Stimulated activated memory B cell treated with anti-CD40 and anti-IgM and Interleukin-4, amounts not matched to agents 10 μg/mL and 1 μg/mL and 100 μg/mL, for 72 hours (primary cell): Measurements from ENCODE around the gene CDC23.
A peak's percentile ranks its signal among the peaks of the same experiment; 100 is the strongest.
"Not testable (repeated sequence)": the region's sequence is repeated elsewhere in the genome, so short reads cannot be mapped to it uniquely, and the experiment has no call there.

Source experiments
- ATAC-seq: fragments of 150-1000 bp; cut with Tn5 transposase; 2 replicates; pipeline ENCODE4 v1.10.0; 2021
- H3K27ac Mint-ChIP-seq: one replicate; pipeline ENCODE4 v1.8.0; 2022; ENCODE audit warnings: mild to moderate bottlenecking, mixed read lengths
- H3K27me3 Mint-ChIP-seq: one replicate; pipeline ENCODE4 v1.8.0; 2022; ENCODE audit warnings: mixed read lengths
- H3K36me3 Mint-ChIP-seq: one replicate; pipeline ENCODE4 v1.8.0; 2022; ENCODE audit warnings: mixed read lengths
- H3K4me1 Mint-ChIP-seq: one replicate; pipeline ENCODE4 v1.8.0; 2022; ENCODE audit warnings: mixed read lengths
- H3K4me3 Mint-ChIP-seq: one replicate; pipeline ENCODE4 v1.8.0; 2022; ENCODE audit warnings: mild to moderate bottlenecking, moderate library complexity, mixed read lengths
- H3K9me3 Mint-ChIP-seq: one replicate; pipeline ENCODE4 v1.8.0; 2022; ENCODE audit warnings: mixed read lengths

Gene CDC23

GRCh38 chr5:138230981-138231589 lies 18.0 kb upstream of the CDC23 start:
- Mint-ChIP-seq H3K4me1 (no peaks in the 10 kb centered on the region), H3K27ac (no peak overlapping the region), H3K27me3 (peaks cover 55% of the 10 kb centered on the region), H3K36me3 (no peaks in the 10 kb centered on the region), H3K9me3 (peaks cover under 1% of the 10 kb centered on the region), H3K4me3 (no peak overlapping the region)
- no peak for ATAC-seq

GRCh38 chr5:138230261-138230660 lies 17.1 kb upstream of the CDC23 start:
- ATAC-seq = no peak
- Mint-ChIP-seq H3K27me3 (peaks cover 54% of the 10 kb centered on the region), H3K36me3 (no peaks in the 10 kb centered on the region), H3K27ac (no peak overlapping the region), H3K4me1 (no peaks in the 10 kb centered on the region), H3K4me3 (no peak overlapping the region), H3K9me3 (peaks cover 3% of the 10 kb centered on the region)

GRCh38 chr5:138229387-138229786 lies 16.3 kb upstream of the CDC23 start:
- H3K36me3 Mint-ChIP-seq = no peaks in the 10 kb centered on the region
- no peak overlapping the region for H3K4me3 Mint-ChIP-seq
- no peak for ATAC-seq
- H3K9me3 Mint-ChIP-seq = peaks cover 3% of the 10 kb centered on the region
- no peaks in the 10 kb centered on the region for H3K4me1 Mint-ChIP-seq
- peaks cover 46% of the 10 kb centered on the region for H3K27me3 Mint-ChIP-seq
- no peak overlapping the region for H3K27ac Mint-ChIP-seq

GRCh38 chr5:138226910-138227309 lies 13.8 kb upstream of the CDC23 start:
- no peak overlapping the region for H3K4me3 Mint-ChIP-seq
- H3K4me1 Mint-ChIP-seq = no peaks in the 10 kb centered on the region
- peaks cover 47% of the 10 kb centered on the region for H3K27me3 Mint-ChIP-seq
- no peak for ATAC-seq
- H3K36me3 Mint-ChIP-seq = no peaks in the 10 kb centered on the region
- H3K9me3 Mint-ChIP-seq = peaks cover 3% of the 10 kb centered on the region
- H3K27ac Mint-ChIP-seq = no peak overlapping the region

GRCh38 chr5:138224712-138225111 lies 11.6 kb upstream of the CDC23 start:
- Mint-ChIP-seq H3K9me3 (peaks cover 3% of the 10 kb centered on the region), H3K27me3 (peaks cover 36% of the 10 kb centered on the region), H3K4me1 (no peaks in the 10 kb centered on the region), H3K27ac (no peak overlapping the region), H3K4me3 (no peak overlapping the region), H3K36me3 (no peaks in the 10 kb centered on the region)
- ATAC-seq = no peak

GRCh38 chr5:138223532-138223931 lies 10.4 kb upstream of the CDC23 start:
- ATAC-seq = no peak
- no peaks in the 10 kb centered on the region for H3K4me1 Mint-ChIP-seq
- H3K27ac Mint-ChIP-seq = no peak overlapping the region
- peaks cover 3% of the 10 kb centered on the region for H3K9me3 Mint-ChIP-seq
- H3K27me3 Mint-ChIP-seq = peaks cover 24% of the 10 kb centered on the region
- no peak overlapping the region for H3K4me3 Mint-ChIP-seq
- H3K36me3 Mint-ChIP-seq = no peaks in the 10 kb centered on the region

- no peak overlapping the region for H3K4me3 Mint-ChIP-seq
- H3K27ac Mint-ChIP-seq = no peak overlapping the region
- no peaks in the 10 kb centered on the region for H3K36me3 Mint-ChIP-seq
- H3K27me3 Mint-ChIP-seq = peaks cover 8% of the 10 kb centered on the region
- peaks cover 14% of the 10 kb centered on the region for H3K4me1 Mint-ChIP-seq
- H3K9me3 Mint-ChIP-seq = no peaks in the 10 kb centered on the region
- ATAC-seq = no peak
Observed at GRCh38 chr5:138216799-138217198, 3.7 kb upstream of the CDC23 start.

GRCh38 chr5:138212828-138213160 lies 329 bp downstream of the CDC23 start:
- Mint-ChIP-seq H3K36me3 (peaks cover 14% of the 10 kb centered on the region), H3K4me1 (peaks cover 20% of the 10 kb centered on the region), H3K4me3 (peak overlapping the region; percentile 97), H3K27me3 (no peaks in the 10 kb centered on the region), H3K27ac (peak overlapping the region; percentile 97), H3K9me3 (no peaks in the 10 kb centered on the region)
- ATAC-seq = peak; percentile 42

GRCh38 chr5:138210985-138211384 lies 2.1 kb downstream of the CDC23 start:
- H3K9me3 Mint-ChIP-seq = no peaks in the 10 kb centered on the region
- H3K27me3 Mint-ChIP-seq = no peaks in the 10 kb centered on the region
- peaks cover 14% of the 10 kb centered on the region for H3K36me3 Mint-ChIP-seq
- peaks cover 20% of the 10 kb centered on the region for H3K4me1 Mint-ChIP-seq
- ATAC-seq = no peak
- peak overlapping the region; percentile 38 for H3K4me3 Mint-ChIP-seq
- no peak overlapping the region for H3K27ac Mint-ChIP-seq

GRCh38 chr5:138193859-138194258 lies 19.3 kb downstream of the CDC23 start:
- H3K4me1 Mint-ChIP-seq, H3K4me3 Mint-ChIP-seq, H3K9me3 Mint-ChIP-seq, H3K27me3 Mint-ChIP-seq, ATAC-seq: not testable (repeated sequence)
- Mint-ChIP-seq H3K27ac (peak overlapping the region; percentile 4), H3K36me3 (peaks cover 59% of the 10 kb centered on the region)

- H3K36me3 Mint-ChIP-seq = peaks cover 60% of the 10 kb centered on the region
- no peak overlapping the region for H3K4me3 Mint-ChIP-seq
- H3K27ac Mint-ChIP-seq = no peak overlapping the region
- peaks cover 3% of the 10 kb centered on the region for H3K9me3 Mint-ChIP-seq
- ATAC-seq = no peak
- no peaks in the 10 kb centered on the region for H3K27me3 Mint-ChIP-seq
- no peaks in the 10 kb centered on the region for H3K4me1 Mint-ChIP-seq
Observed at GRCh38 chr5:138192826-138193225, 20.3 kb downstream of the CDC23 start.

GRCh38 chr5:138188626-138189025 lies 24.5 kb downstream of the CDC23 start:
- peaks cover 55% of the 10 kb centered on the region for H3K36me3 Mint-ChIP-seq
- no peak overlapping the region for H3K4me3 Mint-ChIP-seq
- no peaks in the 10 kb centered on the region for H3K27me3 Mint-ChIP-seq
- ATAC-seq = no peak
- no peak overlapping the region for H3K27ac Mint-ChIP-seq
- no peaks in the 10 kb centered on the region for H3K9me3 Mint-ChIP-seq
- H3K4me1 Mint-ChIP-seq = peaks cover 7% of the 10 kb centered on the region

- Mint-ChIP-seq H3K9me3 (no peaks in the 10 kb centered on the region), H3K36me3 (peaks cover 34% of the 10 kb centered on the region)
Observed at GRCh38 chr5:138186002-138186447, 27.1 kb downstream of the CDC23 start.

GRCh38 chr5:138182808-138183207 lies 30.3 kb downstream of the CDC23 start:
- Mint-ChIP-seq H3K36me3 (peaks cover 16% of the 10 kb centered on the region), H3K4me3 (no peak overlapping the region), H3K27ac (no peak overlapping the region), H3K4me1 (peaks cover 7% of the 10 kb centered on the region), H3K27me3 (no peaks in the 10 kb centered on the region), H3K9me3 (no peaks in the 10 kb centered on the region)
- ATAC-seq = no peak

More at GRCh38 chr5:138186002-138186447, 27.1 kb downstream of the CDC23 start:
- Mint-ChIP-seq H3K27me3 (no peaks in the 10 kb centered on the region), H3K4me3 (no peak overlapping the region), H3K27ac (no peak overlapping the region), H3K4me1 (peaks cover 7% of the 10 kb centered on the region)
- peak; percentile 66 for ATAC-seq

- Mint-ChIP-seq H3K4me3 (no peak overlapping the region), H3K4me1 (peaks cover 1% of the 10 kb centered on the region), H3K9me3 (no peaks in the 10 kb centered on the region), H3K27ac (no peak overlapping the region), H3K27me3 (no peaks in the 10 kb centered on the region), H3K36me3 (peaks cover 10% of the 10 kb centered on the region)
- no peak for ATAC-seq
Observed at GRCh38 chr5:138180841-138181240, 32.3 kb downstream of the CDC23 start.

GRCh38 chr5:138180183-138180782 lies 32.8 kb downstream of the CDC23 start:
- no peaks in the 10 kb centered on the region for H3K27me3 Mint-ChIP-seq

More at GRCh38 chr5:138180183-138180782, 32.8 kb downstream of the CDC23 start:
- H3K27ac Mint-ChIP-seq = no peak overlapping the region
- ATAC-seq = no peak
- peaks cover 12% of the 10 kb centered on the region for H3K36me3 Mint-ChIP-seq
- H3K9me3 Mint-ChIP-seq = no peaks in the 10 kb centered on the region
- H3K4me1 Mint-ChIP-seq = no peaks in the 10 kb centered on the region
- no peak overlapping the region for H3K4me3 Mint-ChIP-seq
